GM19468 (cell line): ENCODE data around the gene HSF2BP.
"Not testable (repeated sequence)": the region's sequence is repeated elsewhere in the genome, so short reads cannot be mapped to it uniquely, and the experiment has no call there.

ENCODE experiments used
- ATAC-seq: cut with Tn5 transposase; IDR thresholded peaks from one replicate; pipeline ENCODE4 v1.9.1; 2021; ENCODE audit warnings: mild to moderate bottlenecking, moderate library complexity, moderate number of reproducible peaks; ENCODE audit not compliant: unreplicated experiment; ENCODE audit errors: extremely low read depth

Gene HSF2BP

DNA sequence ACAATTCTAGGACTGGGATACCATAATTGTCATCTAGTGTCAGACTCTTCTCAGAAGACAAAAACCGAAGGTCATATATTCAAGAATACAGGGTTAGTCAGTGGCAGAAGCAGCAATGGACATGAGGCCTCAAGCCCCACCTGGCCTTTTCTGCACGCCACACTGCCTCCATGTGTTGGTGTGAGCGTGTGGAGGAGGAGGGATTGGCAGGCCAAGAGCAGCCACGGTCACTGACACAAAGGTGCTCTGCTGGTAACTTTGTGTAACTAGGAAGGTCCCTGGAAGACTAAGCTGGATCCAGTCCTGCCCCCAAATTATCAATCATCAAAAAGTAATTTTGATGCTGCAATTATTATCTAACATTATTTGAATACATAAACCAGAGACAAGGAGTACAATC is 34.9 kb downstream of the HSF2BP start:
- no peak for ATAC-seq

DNA sequence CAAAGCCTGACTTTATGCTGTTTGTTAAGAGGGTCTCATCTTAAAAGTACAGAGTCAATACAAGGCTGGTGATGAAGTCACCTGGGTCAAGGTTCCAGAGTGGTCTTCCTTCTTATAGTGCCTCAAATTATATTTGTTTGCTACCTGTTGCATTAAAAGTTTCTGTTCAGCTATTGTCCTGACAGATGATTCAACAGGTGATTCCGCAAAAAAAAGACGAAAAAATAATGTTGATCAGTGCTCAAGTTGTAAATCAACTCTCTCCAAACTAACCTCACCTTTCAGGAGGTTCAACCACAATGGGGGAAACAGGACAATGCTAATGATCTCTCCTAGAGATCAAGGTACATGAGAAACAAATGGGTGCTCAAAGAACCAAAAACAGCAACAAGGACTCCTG is 35.7 kb downstream of the HSF2BP start:
- ATAC-seq: no peak

DNA sequence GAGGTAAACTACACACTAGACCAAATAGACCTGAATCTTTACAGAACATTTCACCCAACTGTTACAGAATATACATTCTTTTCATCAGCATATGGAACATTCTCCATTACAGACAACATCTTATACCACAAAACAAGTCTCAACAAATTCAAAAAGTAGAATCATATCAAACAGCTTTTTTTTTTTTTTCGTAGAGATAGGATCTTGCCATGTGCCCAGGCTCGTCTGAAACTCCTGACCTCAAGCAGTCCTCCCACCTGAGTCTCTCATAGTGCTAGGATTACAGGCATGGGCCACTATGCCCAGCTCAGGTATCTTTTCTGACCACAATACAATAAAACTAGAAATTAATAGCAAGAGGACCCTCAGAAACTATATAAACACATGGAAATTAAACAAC is 36.5 kb downstream of the HSF2BP start:
- no peak for ATAC-seq

DNA sequence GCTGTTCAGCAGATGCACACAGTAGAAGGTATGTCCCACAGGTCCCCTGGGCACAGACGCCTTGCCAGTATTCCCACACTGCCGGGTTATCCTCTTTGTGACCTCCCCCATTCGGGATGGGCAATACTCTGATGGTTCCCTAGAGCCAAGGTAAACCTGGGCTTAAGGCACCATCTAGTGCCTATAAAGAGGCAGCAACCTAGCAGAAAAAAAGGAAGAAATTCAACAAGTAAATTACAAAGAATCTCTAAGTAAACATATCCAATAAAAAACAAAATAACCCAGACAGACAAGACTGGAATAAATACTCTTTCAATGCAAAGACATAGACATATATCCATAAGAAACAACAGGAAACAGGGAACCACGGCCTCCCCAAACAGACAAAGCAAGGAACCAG is 39.4 kb downstream of the HSF2BP start:
- ATAC-seq: no peak

DNA sequence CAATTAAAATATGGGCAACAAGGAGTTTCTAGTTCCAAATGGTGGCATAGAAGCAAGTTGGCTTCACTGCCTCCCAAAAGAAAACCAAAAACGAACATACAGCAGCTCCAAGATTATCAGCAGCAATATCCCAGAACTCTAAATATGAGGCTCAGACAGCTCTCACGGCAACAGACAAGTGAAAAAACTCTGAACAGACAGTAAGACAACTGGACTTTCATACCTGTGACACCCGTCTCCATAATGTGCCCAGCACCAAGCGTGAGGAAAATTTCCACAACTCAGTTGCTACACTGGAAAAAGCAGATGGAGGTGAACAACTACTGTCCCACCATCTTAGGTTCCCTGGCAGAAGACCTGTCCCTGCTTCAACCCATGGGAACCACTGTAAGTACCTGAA is 39.9 kb downstream of the HSF2BP start:
- no peak for ATAC-seq

DNA sequence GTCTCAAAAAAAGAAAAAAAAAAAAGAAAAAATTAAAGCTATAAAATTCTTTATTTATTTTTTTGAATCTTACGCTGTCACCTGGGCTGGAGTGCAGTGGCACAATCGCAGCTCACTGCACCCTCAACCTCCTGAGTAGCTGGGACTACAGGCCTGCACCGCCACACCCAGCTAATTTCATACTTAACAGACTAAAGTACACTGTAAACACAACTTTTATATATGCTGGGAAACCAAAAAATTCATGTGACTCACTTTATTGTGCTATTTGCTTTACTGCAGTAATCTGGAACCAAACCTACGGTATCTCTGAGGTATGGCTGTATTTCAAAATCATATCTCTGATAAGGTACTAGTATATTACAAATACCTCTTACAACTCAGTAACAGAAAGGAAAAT is 40.3 kb downstream of the HSF2BP start:
- ATAC-seq: no peak

DNA sequence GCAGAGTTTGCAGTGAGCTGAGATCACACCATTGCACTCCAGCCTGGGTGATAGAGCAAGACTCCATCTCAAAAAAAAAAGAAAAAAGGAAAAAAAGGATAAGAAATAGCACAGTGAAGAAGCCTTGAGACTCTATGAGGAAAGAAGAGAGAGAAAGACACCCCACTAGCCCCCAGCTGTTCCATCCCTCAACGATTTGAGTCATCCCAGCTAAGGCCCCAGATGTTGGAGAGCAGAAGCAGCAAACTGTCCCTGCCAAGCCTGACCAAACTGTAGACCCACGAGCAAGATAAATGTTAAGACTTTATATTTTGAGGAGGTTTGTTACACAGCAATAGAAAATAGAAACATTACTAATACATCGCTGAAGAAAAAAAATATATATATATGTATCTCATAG is 42.4 kb downstream of the HSF2BP start:
- not testable (repeated sequence) for ATAC-seq

DNA sequence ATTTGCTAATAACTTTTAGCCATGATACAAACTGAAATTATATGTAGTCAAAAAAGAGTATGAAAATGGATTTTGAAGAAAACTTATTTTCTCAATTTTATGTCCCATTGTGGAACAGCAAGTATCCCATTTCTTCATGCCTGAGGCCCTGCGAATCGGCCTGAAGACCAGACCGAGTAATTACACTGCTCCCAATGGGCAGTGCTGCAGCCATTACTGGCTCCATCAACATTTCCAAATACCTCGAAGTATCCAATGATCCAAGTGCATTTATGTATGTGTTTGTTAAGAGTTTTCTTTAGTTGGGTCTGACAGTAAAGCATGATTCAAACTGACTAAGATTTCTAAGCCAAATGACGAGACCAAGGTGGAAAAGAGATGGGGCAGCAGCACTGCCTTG is 44.4 kb downstream of the HSF2BP start:
- no peak for ATAC-seq

DNA sequence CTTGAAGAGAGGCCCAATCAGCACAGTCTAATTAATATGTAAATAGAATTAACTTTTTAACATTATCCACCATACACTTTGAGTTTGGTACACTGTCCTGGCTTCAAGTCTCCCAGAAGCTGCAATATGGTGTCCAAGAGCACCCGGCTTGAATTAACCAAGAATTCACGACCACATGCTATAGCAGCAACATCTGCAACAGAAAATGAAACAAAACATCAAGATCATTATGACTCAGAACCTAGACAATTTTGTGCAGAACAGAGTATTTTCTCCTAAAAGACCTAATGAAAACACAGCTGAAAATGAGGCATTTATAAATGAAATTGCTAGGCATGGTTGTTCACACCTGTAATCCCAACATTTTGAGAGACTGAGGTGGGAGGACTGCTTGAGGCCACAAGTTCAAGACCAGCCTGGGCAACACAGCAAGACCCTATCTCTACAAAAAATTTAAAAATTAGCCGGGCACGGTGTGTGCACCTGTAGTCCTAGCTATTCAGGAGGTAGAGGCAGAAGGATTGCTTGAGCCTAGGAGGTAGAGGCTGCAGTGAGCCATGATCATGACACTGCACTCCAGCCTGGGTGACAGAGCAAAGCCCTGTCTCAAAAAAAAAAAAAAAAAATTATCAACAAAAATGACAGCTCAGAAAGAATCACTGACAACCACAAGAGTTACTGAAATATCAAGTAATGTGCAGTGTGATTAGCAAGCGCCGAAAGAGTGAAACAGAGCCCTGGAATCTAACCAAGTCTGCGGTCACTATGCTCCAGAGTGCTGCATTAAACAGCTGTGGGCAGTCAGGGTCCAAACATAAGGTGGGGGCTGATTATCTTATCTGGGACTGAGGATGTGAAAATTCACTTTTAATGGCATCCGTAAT is 45.3 kb downstream of the HSF2BP start:
- ATAC-seq: no peak

DNA sequence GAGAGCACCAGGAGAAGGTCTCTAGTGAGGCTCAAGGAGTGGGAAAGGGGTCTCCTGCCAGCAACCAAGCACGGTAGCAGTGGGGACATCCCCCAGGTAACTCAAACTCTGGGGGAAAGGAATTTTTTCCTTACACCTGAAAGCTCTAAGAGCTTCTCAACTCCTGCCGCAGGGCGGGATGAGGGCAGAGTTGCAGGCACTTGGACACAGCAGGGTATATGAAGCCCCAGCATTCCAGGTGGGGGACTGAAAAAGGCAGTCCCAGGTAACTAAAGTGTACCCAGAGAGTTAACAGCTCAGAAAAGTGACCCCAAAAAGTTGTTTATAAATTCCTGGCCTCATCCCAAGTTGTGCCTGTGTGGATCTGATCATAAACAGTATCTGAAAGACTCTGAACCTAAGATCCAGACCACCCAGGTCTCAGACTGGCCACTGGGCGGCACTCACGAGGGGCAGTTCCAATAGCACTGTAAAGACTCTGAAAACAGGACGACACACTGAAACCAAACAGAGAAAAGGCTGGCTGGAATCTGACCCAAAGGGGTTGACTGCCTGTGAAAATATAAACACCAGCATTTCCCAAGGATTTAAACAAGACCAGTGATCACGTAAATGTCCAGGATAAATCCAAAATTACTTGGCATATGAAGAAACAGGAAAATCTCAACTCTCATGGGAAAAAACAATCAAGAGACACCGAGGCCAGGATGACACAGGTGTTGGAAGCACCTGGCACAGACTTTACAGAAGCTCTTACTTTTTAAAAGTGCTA is 47.5 kb downstream of the HSF2BP start:
- ATAC-seq: no peak

DNA sequence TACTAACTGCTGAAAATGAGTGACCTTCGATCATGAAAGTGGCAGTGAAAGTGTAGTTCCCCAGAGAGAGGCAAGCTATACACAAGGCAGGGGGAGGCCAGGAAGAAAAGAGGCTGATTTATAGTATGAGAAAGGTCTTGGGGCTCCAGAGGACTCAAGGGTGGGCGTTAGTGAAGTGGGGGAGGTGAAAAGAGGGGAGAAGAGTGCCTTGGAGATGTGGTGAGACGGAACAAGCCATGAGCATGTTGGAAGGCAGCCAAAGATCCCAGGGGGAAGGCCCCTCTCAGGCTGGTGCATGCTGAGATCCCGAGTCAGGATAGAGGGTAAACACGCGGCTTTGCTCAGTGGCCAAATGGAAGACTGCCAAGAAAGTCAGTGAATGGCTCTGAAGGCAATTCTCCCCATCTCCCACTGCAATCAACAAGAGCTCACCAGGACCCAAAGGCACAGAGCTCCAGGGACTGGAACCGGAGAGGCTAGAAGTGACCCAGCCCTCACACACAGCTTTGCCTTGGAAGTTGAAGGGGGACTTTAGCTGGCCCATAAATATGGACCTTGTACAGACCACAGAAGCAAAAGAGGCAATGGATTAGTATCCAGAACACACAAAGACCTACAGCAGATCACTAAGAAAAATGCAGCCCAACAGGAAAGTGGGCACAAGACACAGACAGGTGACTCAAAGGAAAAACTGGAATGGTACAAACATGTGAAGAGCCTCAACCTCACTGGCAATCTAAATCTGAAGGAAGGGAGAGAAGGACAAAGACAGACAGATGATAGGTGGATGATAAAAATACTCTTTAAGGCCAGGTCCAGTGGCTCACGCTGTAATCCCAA is 49.6 kb downstream of the HSF2BP start:
- no peak for ATAC-seq

DNA sequence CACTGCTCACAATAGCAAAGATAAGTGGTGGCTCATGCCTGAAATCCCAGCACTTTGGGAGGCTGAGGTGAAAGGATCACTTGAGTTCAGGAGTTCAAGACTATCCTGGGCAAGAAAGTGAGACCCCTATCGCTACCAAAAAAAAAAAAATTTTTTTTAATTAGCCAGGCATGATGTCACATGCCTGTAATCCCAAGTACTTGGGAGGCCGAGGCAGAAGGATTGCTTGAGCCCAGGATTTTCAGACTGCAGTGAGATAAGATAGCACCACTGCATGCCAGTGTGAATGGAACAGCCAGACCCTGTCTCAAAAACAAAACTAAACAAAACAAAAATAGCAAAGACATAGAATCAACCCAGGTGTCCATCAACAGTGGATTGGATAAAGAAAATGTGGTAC is 50.6 kb downstream of the HSF2BP start:
- no peak for ATAC-seq

DNA sequence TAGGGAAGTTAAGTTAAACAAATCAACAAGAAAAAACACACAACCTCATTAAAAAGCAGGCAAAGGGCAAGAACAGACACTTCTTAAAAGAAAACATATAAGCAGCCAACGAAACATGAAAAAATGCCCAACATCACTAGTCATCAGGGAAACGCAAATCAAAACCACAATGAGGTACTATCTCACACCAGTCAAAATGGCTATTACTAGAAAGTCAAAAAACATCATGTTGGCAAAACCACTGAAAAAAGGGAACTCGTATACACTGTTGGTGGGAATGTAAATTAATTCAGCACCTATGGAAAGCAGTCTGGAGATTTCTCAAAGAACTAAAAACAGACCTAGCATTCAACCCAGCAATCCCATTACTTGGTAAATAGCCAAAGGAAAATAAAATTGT is 51.1 kb downstream of the HSF2BP start:
- no peak for ATAC-seq

DNA sequence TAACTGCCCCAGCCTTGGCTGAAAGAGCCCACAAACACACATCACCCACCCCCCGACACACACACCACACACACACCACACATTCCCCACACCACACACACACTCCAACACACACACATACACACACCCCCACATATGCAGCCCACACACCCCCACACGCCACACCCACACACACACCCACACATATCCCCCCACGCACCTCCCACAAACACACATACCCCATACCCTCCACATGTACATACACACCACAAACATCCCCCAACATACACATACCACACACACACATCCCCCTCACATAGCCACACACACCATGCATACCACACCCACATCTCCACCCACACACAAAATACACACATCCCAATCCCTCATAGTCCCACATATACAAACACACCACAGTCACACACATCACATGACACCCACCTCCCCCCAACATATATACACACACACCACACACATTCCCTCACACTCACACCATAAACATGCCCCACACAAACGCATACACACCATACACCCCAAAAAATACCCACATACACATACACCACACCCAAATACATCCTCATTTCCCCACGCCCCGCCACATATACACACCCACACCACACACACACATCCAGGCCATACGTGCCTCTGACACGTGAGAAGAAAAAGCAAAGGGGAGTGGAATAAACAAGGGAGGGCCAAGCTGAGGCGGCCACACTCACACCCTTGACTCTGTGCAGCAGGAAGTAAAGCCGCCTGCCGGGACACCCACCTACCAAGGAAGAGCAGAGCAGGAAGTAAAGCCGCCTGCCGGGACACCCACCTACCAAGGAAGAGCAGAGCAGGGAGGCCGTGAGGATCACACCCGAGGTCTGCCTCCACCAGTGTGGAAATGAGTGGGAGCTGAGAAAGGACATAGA is 53.7 kb downstream of the HSF2BP start:
- no peak for ATAC-seq

DNA sequence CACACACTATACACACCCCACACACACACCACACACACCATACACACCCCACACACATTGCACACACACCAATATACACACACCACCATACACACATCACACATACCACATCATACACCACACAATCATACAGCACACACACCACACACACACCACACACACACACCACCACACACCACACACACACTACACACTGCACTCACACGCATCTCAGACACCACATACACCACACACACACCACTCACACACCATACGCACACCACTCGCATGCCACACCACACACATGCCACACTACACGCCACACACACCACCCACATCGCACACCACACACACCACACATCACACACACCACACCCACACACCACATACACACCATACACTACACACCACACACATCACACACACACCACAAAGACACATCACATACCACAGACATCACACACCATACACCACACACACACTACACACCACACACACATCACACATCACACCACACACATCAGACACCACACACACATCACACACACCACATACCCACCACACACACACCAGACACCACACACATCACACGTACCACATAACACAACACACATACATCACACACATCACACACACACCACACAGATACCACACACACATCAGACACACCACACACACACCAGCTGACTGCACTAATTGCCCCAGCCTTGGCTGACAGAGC is 54.6 kb downstream of the HSF2BP start:
- ATAC-seq: no peak

DNA sequence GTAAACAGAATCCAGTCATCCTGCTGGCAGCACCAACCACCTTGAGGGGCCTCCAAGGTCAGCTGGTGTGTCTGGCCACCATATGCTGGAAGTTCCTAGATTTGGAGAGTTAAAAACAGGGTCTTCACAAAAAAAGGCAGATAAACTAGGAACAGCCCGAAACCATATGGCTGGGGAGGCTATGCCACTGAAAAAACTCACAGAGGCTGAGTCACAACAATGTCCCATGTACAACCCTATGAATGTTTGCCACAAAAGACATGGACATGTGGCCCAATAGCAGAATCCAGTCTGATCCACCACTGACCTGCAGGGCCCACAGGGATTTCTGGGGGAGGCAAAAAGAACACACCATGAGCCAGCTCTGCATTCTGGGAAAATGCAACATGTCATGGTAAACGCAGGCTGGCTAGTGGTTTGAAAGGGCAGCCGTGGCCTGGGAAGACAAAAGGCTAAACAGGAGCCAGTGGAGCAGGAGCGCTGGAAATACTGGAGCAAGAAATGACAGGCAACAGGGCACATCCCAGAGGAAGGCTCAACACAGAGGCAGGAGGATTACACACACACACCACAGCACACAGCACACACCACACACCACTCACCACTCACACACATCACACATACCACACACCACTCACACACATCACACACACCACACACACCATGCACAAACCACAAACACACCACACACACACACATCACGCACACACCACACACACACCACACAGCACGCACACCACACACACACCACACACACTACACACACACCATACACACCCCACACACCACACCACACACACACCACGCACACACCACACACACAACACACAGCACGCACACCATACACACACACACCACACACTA is 55.4 kb downstream of the HSF2BP start:
- ATAC-seq: no peak

DNA sequence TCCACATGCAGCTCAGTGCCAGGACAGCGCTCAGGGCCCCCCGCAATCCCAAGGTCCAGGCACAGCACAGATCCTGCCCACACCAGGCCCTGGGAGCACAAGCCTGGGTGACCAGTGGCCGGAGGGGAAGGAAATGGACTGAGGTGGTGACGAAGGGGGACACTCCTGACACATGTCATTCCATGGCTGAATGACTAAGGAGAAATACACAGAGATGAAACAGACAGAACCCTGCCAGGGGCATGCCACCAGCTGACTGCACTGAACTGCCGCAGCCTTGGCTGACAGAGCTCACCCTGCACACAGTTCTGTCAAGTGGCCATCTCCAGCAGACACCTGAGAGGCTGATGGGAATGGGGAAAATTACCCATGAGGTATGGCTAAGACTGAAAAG is 56.1 kb downstream of the HSF2BP start:
- no peak for ATAC-seq
